SK-N-SH (cell line): Measurements from ENCODE around the gene BRME1. TPM values are rescaled to one million over a fixed set of nuclear protein-coding genes. Genes with fewer than 3 reads are reported as not detected.

ENCODE experiments used
- CTCF ChIA-PET: fragments of 300-600, 350-600 bp; formaldehyde crosslinking; extraction: SDS; loops from one replicate; lab custom pipeline; 2021; lab: Yijun Ruan, JAX
- POLR2A ChIA-PET: fragments of 350-600 bp; sonication (Branson Sonifier 250); formaldehyde crosslinking; extraction: SDS; loops from one replicate; lab custom pipeline; 2020; ENCODE audit warnings: antibody characterized with exemption, inconsistent platforms; lab: Yijun Ruan, JAX
- DNase-seq: peaks from one replicate; pipeline ENCODE4 v3.0.0; 2012
- H2AFZ ChIP-seq: fragments of 200-600 bp; sonication (generic); 2 replicates; pipeline ENCODE4 v1.8.1; 2016; ENCODE audit warnings: antibody characterized with exemption, mild to moderate bottlenecking, low read depth
- H3F3A ChIP-seq: fragments of 200-600 bp; sonication (generic); replicated peaks from 2 replicates; pipeline ENCODE3; 2016; ENCODE audit warnings: antibody characterized with exemption, mild to moderate bottlenecking; ENCODE audit not compliant: insufficient read depth
- H3K27ac ChIP-seq, 2 experiments: fragments of 200-500 bp in 1 of 2; fragments of 200-600 bp in 1 of 2; sonication (Bioruptor generic) in 1 of 2; sonication (generic), shearing (Covaris generic) in 1 of 2; 2 replicates each; pipeline versions ENCODE4 v1.5.1 to v1.6.1; 2014 to 2016; ENCODE audit warnings: low read depth in 2 of 2, inconsistent platforms in 1 of 2, low read length in 1 of 2, mild to moderate bottlenecking in 1 of 2, mixed read lengths in 1 of 2
- H3K27me3 ChIP-seq: fragments of 200-600 bp; sonication (generic), shearing (Covaris generic); 2 replicates; pipeline ENCODE4 v1.6.1; 2016; ENCODE audit warnings: mixed run types; ENCODE audit not compliant: insufficient read depth
- H3K36me3 ChIP-seq, 2 experiments: fragments of 200-500 bp in 1 of 2; fragments of 200-600 bp in 1 of 2; sonication (Bioruptor generic) in 1 of 2; sonication (generic) in 1 of 2; replicated peaks in 1 of 2; 2 replicates each; pipeline versions ENCODE3 to v1.5.1; 2014 to 2016; ENCODE audit warnings: low read length in 1 of 2, mild to moderate bottlenecking in 1 of 2; ENCODE audit not compliant: insufficient read depth in 2 of 2, control insufficient read depth in 1 of 2
- H3K4me1 ChIP-seq, 2 experiments: fragments of 200-500 bp in 1 of 2; fragments of 200-600 bp in 1 of 2; sonication (Bioruptor generic) in 1 of 2; sonication (generic), shearing (Covaris generic) in 1 of 2; 2 replicates each; pipeline versions ENCODE4 v1.5.1 to v1.6.1; 2014 to 2016; ENCODE audit warnings: low read depth in 1 of 2, low read length in 1 of 2, mixed run types in 1 of 2; ENCODE audit not compliant: insufficient read depth in 2 of 2, control insufficient read depth in 1 of 2
- H3K4me2 ChIP-seq: fragments of 200-600 bp; sonication (generic), shearing (Covaris generic); 2 replicates; pipeline ENCODE4 v1.6.1; 2017; ENCODE audit warnings: mixed run types
- H3K4me3 ChIP-seq, 2 experiments: fragments of 200-500 bp in 1 of 2; fragments of 200-600 bp in 1 of 2; sonication (Bioruptor generic) in 1 of 2; sonication (generic), shearing (Covaris generic) in 1 of 2; 2 replicates each; pipeline versions ENCODE4 v1.5.1 to v1.8.1; 2014 to 2016; ENCODE audit warnings: low read depth in 2 of 2, inconsistent platforms in 1 of 2, low read length in 1 of 2, mild to moderate bottlenecking in 1 of 2, mixed read lengths in 1 of 2, moderate library complexity in 1 of 2
- H3K79me2 ChIP-seq: fragments of 200-600 bp; sonication (generic); 2 replicates; pipeline ENCODE4 v1.8.1; 2017; ENCODE audit warnings: mild to moderate bottlenecking; ENCODE audit not compliant: insufficient read depth
- H3K9ac ChIP-seq: fragments of 200-600 bp; sonication (generic); 2 replicates; pipeline ENCODE4 v1.6.1; 2017; ENCODE audit warnings: mixed run types
- H3K9me2 ChIP-seq: fragments of 200-600 bp; sonication (generic); 2 replicates; pipeline ENCODE4 v1.6.1; 2017; ENCODE audit warnings: mixed run types
- H3K9me3 ChIP-seq: fragments of 200-600 bp; sonication (generic); 2 replicates; pipeline ENCODE4 v1.6.1; 2017; ENCODE audit warnings: mixed run types, mild to moderate bottlenecking, moderate library complexity
- H4K20me1 ChIP-seq: fragments of 200-600 bp; sonication (generic); 2 replicates; pipeline ENCODE4 v1.6.1; 2017; ENCODE audit warnings: mild to moderate bottlenecking, mixed run types; ENCODE audit not compliant: insufficient read depth
- CHD2 ChIP-seq: fragments of 150-350 bp; IDR thresholded peaks from 2 replicates; pipeline ENCODE4 v1.6.1; 2018; ENCODE audit warnings: low read length; ENCODE audit not compliant: partially characterized antibody
- CTCF ChIP-seq: fragments of 200-600 bp; sonication (generic); IDR thresholded peaks from 2 replicates; pipeline ENCODE4 v1.6.1; 2017; ENCODE audit warnings: antibody characterized with exemption, mild to moderate bottlenecking, moderate library complexity
- ELF1 ChIP-seq: IDR thresholded peaks from 2 replicates; pipeline ENCODE4 v1.4.0; 2012
- EZH2phosphoT487 ChIP-seq: fragments of 200-600 bp; sonication (generic); IDR thresholded peaks from 2 replicates; pipeline ENCODE4 v1.6.1; 2017; ENCODE audit warnings: low read depth, mixed run types, mild to moderate bottlenecking, antibody characterized with exemption, moderate library complexity, borderline replicate concordance
- FOXJ3 ChIP-seq: sonication (generic); formaldehyde crosslinking; IDR thresholded peaks from 2 replicates; pipeline ENCODE4 v1.5.1; 2020; ENCODE audit warnings: mild to moderate bottlenecking, missing genetic modification reagents
- GATA2 ChIP-seq: sonication (generic); formaldehyde crosslinking; IDR thresholded peaks from 2 replicates; pipeline ENCODE4 v1.5.0; 2020; ENCODE audit warnings: mild to moderate bottlenecking, missing genetic modification reagents
- IRF3 ChIP-seq: fragments of 150-350 bp; IDR thresholded peaks from 2 replicates; pipeline ENCODE4 v1.6.1; 2016; ENCODE audit warnings: mild to moderate bottlenecking, low read depth, low read length
- JUND ChIP-seq: IDR thresholded peaks from 2 replicates; pipeline ENCODE4 v1.4.0; 2012
- MAX ChIP-seq: IDR thresholded peaks from 2 replicates; pipeline ENCODE4 v1.4.0; 2012; ENCODE audit warnings: low read depth
- NFIC ChIP-seq: IDR thresholded peaks from 2 replicates; pipeline ENCODE4 v1.4.0; 2012; ENCODE audit warnings: borderline replicate concordance
- PBX3 ChIP-seq: IDR thresholded peaks from 2 replicates; pipeline ENCODE4; 2012
- POLR2AphosphoS5 ChIP-seq: IDR thresholded peaks from 2 replicates; pipeline ENCODE4 v1.6.1; 2012; ENCODE audit warnings: low read depth, low read length
- RAD21 ChIP-seq: IDR thresholded peaks from 2 replicates; pipeline ENCODE4 v1.6.1; 2012; ENCODE audit warnings: mild to moderate bottlenecking, low read length
- RFX5 ChIP-seq: IDR thresholded peaks from 2 replicates; pipeline ENCODE4 v1.6.1; 2012; ENCODE audit warnings: mild to moderate bottlenecking, improper control_type of control experiment, low read length
- RXRA ChIP-seq: IDR thresholded peaks from 2 replicates; pipeline ENCODE4 v1.4.0; 2012; ENCODE audit warnings: low read depth, mild to moderate bottlenecking, borderline replicate concordance
- SMC3 ChIP-seq: IDR thresholded peaks from 2 replicates; pipeline ENCODE4 v1.6.1; 2012; ENCODE audit warnings: low read depth, low read length, improper control_type of control experiment
- TCF12 ChIP-seq: IDR thresholded peaks from 2 replicates; pipeline ENCODE4 v1.4.0; 2012
- TEAD4 ChIP-seq: IDR thresholded peaks from 2 replicates; pipeline ENCODE4 v1.4.0; 2012; ENCODE audit warnings: mild to moderate bottlenecking, borderline replicate concordance; ENCODE audit not compliant: insufficient read depth
- YY1 ChIP-seq: IDR thresholded peaks from 2 replicates; pipeline ENCODE4 v1.4.0; 2012; ENCODE audit warnings: low read depth, mild to moderate bottlenecking
- WGBS: methylation state at CpG from one replicate; pipeline ENCODE4 v1.1.6; 2017; ENCODE audit warnings: low lambda C conversion rate; 5-methylcytosine and 5-hydroxymethylcytosine counted together
- polyA plus RNA-seq, 3 experiments: library from polyadenylated mRNA; depleted of rRNA; stranded (reverse); fragments of >200 nt; gene quantifications; 2 replicates each; pipeline ENCODE4 v1.2.3, GENCODE V29; 2012

BRME1 gene
- polyA plus RNA-seq, 1 of the 3 experiments (the other 2 are of a cell fraction): 1.5 TPM

- TF ChIP-seq CHD2: no peak
- no peak for TF ChIP-seq JUND
- TF ChIP-seq TEAD4: no peak
- TF ChIP-seq RXRA: no peak
- no peak for TF ChIP-seq EZH2phosphoT487
- no peak for TF ChIP-seq RAD21
- no peak for TF ChIP-seq ELF1
- no peak for TF ChIP-seq MAX
Measured at GRCh38 chr19:13860679-13861391, 45.1 kb downstream of the BRME1 start (continued).

GRCh38 chr19:13859361-13859880 lies 46.5 kb downstream of the BRME1 start:
- 100% methylated on average over 3 of the region's 3 CpGs for WGBS
- Histone ChIP-seq H3K27me3 (no peaks in the 10 kb centered on the region), H3K9me3 (no peaks in the 10 kb centered on the region), H3K4me3 (no peak overlapping the region), H3F3A (peaks cover 28% of the 10 kb centered on the region), H2AFZ (no peak overlapping the region), H3K9me2 (no peaks in the 10 kb centered on the region), H3K36me3 (no peaks in the 10 kb centered on the region), H3K4me2 (no peak overlapping the region), H3K79me2 (peaks cover 11% of the 10 kb centered on the region; the same call in 1 of the 2 replicates), H3K27ac (peak overlapping the region in 1 of 2 experiments; percentile 98; a peak in 1 of 4 replicates), H3K4me1 (peaks cover 9 to 10% of the 10 kb centered on the region in 2 experiments; a peak in 3 of 4 replicates), H3K9ac (no peak overlapping the region), H4K20me1 (no peaks in the 10 kb centered on the region)
- ChIA-PET POLR2A (no interaction called here), CTCF (interaction anchor here (1.1 to 8.2 kb wide), 6 partner anchors 12 to 214 kb away, joined by 3 to 133 read pairs (median 6); partner anchors contain the start of gene MISP3)
- peak; percentile 38 for DNase-seq
- TF ChIP-seq TCF12 (peak; percentile 19; the same call in 1 of the 2 replicates), CTCF (peak; percentile 21; the same call in 1 of the 2 replicates), GATA2 (CRISPR knock-in tag) (no peak)

- no peak for DNase-seq
- 69% methylated on average over 2 of the region's 2 CpGs for WGBS
- POLR2A ChIA-PET: no interaction called here
- peaks cover 21% of the 10 kb centered on the region for H3K79me2 ChIP-seq
- peaks cover 3 to 11% of the 10 kb centered on the region in 2 experiments; a peak in 3 of 4 replicates for H3K4me1 ChIP-seq
- H2AFZ ChIP-seq: no peak overlapping the region
- no peaks in the 10 kb centered on the region for H4K20me1 ChIP-seq
- H3K9ac ChIP-seq: no peak overlapping the region
- CTCF ChIA-PET: interaction anchor here (2.9 kb wide), 1 partner anchor 72 kb away, joined by 11 read pairs; no protein-coding TSS in a partner anchor
- no peak overlapping the region for H3K4me3 ChIP-seq
- peaks cover 37% of the 10 kb centered on the region for H3F3A ChIP-seq
- no peaks in the 10 kb centered on the region for H3K36me3 ChIP-seq
- no peak overlapping the region for H3K27ac ChIP-seq
- H3K9me3 ChIP-seq: no peaks in the 10 kb centered on the region
- H3K9me2 ChIP-seq: no peaks in the 10 kb centered on the region
- no peaks in the 10 kb centered on the region for H3K27me3 ChIP-seq
- H3K4me2 ChIP-seq: no peak overlapping the region
- TF ChIP-seq YY1 (no peak), CTCF (no peak), GATA2 (CRISPR knock-in tag) (no peak), SMC3 (no peak), FOXJ3 (CRISPR knock-in tag) (no peak), RFX5 (no peak), PBX3 (no peak), POLR2AphosphoS5 (no peak), TEAD4 (no peak), IRF3 (no peak), EZH2phosphoT487 (no peak), NFIC (no peak)
Measured at GRCh38 chr19:13856497-13856896, 49.4 kb downstream of the BRME1 start.
